ACC112 (cell line): ENCODE measurements around the gene MBOAT7.
"Not testable (repeated sequence)": the region's sequence is repeated elsewhere in the genome, so short reads cannot be mapped to it uniquely, and the experiment has no call there.

ENCODE experiments used
- H2AFZ ChIP-seq: fragments of 200-600 bp; sonication (generic); one replicate; pipeline ENCODE4 v1.6.0; 2017; ENCODE audit warnings: antibody characterized with exemption, low read length; ENCODE audit not compliant: unreplicated experiment
- H3K27ac ChIP-seq: fragments of 200-600 bp; sonication (generic); 2 replicates; pipeline ENCODE4 v1.5.1; 2014; ENCODE audit warnings: low read depth, mild to moderate bottlenecking, antibody characterized with exemption, low read length, moderate library complexity
- H3K27me3 ChIP-seq: fragments of 200-600 bp; sonication (generic); 2 replicates; pipeline ENCODE4 v1.6.1; 2014; ENCODE audit warnings: mild to moderate bottlenecking, antibody characterized with exemption, low read length, moderate library complexity, mixed read lengths; ENCODE audit not compliant: insufficient read depth
- H3K36me3 ChIP-seq: fragments of 200-600 bp; sonication (generic); 2 replicates; pipeline ENCODE4 v1.6.1; 2016; ENCODE audit warnings: mild to moderate bottlenecking, antibody characterized with exemption, low read length, moderate library complexity, mixed read lengths; ENCODE audit not compliant: insufficient read depth
- H3K4me1 ChIP-seq: fragments of 200-600 bp; sonication (generic); one replicate; pipeline ENCODE4 v1.6.1; 2016; ENCODE audit warnings: low read length, mixed read lengths; ENCODE audit not compliant: insufficient read depth, unreplicated experiment, control insufficient read depth
- H3K4me3 ChIP-seq: fragments of 200-600 bp; sonication (generic); 2 replicates; pipeline ENCODE4 v1.5.1; 2014; ENCODE audit warnings: mild to moderate bottlenecking, low read depth, low read length
- H3K79me2 ChIP-seq: fragments of 200-600 bp; sonication (generic); one replicate; pipeline ENCODE4 v1.6.0; 2016; ENCODE audit warnings: low read length; ENCODE audit not compliant: control insufficient read depth, unreplicated experiment, insufficient read depth

The MBOAT7 gene

DNA sequence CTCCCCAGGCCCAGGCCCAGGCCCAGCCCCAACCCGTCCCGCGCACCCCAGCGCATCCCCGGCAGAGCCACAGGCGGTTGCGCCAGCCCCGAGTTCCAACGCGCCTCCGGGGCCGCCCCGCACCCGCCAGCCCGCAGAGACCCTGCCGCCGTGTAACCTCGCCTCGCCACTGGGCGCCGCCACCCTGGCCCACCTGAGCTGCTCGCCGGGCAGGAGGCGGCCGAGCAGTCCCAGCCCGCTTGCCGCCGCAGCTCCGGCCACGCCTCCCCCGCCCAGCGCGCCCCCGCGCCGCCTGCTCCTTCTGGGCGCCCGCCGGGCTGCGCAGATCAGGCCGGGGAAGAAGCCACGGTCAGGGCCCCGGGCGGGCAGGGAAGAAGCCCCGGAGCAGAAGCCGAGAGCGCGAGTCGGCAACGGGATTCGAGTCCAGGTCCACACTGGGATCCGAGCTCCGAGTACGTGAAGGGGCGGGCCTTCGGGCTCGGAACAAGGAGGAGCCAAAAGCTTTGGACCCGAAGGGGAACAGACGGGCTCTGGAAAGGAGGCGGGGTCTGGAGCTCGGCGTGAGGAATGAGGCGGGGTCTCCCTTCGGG lies at the start of gene MBOAT7:
Gene MBOAT7 (minus strand): TSS at position 436 of the 590 bp plus-strand sequence. CDS start 1,072 bp downstream, outside the sequence.
- Histone ChIP-seq H3K4me3 (peak within 1 kb of the TSS; percentile 98), H2AFZ (peak within 1 kb of the TSS; percentile 76), H3K36me3 (no peaks in the 10 kb centered on the region)

GRCh38 chr19:54233941-54234340 lies 44.6 kb upstream of the MBOAT7 start:
- Histone ChIP-seq H3K36me3 (no peaks in the 10 kb centered on the region), H3K27ac (no peak overlapping the region), H3K4me1 (no peaks in the 10 kb centered on the region), H3K27me3 (peaks cover 17% of the 10 kb centered on the region; the same call in 1 of the 2 replicates), H3K79me2 (no peaks in the 10 kb centered on the region), H3K4me3 (no peak overlapping the region), H2AFZ (no peak overlapping the region)

More for the DNA sequence above, at the start of gene MBOAT7:
- Histone ChIP-seq H3K27me3 (no peaks in the 10 kb centered on the region), H3K79me2 (peaks cover 45% of the 10 kb centered on the region), H3K27ac (peak within 1 kb of the TSS; percentile 99), H3K4me1 (peaks cover 8% of the 10 kb centered on the region)

DNA sequence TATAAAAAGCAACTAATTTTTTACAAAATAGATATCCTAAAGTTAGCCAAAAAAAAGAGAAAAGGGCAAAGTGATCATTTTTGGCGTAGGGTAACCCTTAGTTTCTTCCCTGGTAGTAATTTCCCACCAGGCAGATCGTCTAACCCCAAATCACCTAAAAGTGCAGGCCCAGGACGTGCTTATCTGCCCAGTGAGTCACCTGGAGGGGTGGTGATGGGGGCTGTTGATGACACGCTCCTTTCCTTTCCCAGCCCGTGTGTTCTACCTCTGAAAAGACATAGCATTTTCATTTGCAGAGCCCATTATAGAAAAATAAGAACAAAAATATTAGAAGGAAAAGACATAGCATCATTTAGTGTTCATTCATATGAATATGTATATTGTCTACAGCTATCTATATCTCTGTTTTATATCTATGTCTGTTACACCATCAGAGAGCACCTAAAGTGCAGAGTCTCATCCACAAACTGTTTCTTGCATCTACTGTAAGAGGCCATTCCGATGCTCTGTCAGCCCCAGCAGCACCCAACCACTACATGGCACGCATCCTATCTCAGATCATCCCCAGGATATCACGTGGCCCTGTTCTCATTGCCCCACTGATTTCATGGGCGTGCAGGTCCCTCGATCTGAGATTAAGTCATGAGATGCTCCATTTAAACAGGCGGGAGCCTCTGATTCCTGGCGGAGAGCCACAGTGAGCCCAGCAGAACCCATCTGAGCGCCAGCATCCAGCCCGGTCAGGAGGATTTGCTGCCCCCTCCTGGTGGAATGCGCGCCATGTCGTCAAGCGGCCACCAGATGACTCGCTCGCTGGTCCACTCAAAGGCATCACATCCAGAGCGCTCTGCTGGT lies 41.9 kb upstream of the MBOAT7 start:
- Histone ChIP-seq H3K4me1 (no peaks in the 10 kb centered on the region), H3K36me3 (no peaks in the 10 kb centered on the region), H3K4me3 (no peak overlapping the region), H2AFZ (no peak overlapping the region), H3K79me2 (no peaks in the 10 kb centered on the region), H3K27ac (no peak overlapping the region), H3K27me3 (peaks cover 17% of the 10 kb centered on the region; the same call in 1 of the 2 replicates)

DNA sequence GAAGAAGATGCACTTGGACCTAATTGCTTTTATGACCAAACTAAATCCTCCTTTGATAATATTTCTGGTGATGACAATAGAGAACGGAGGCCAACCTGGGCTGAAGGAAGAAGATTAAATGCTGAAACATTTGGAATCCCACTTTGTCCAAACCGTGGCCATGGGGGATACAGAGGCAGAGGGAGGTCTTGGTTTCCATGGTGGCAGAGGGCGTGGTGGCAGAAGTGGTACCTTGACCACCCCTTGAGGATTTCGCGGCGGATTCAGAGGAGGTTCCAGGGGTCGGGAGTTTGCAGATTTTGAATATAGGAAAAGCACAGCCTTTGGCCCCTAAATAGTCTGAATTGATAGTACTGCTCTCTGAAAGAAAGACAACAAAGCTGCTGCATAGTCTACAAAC lies 40.7 kb upstream of the MBOAT7 start:
- no peak overlapping the region for H3K4me3 ChIP-seq
- no peaks in the 10 kb centered on the region for H3K79me2 ChIP-seq
- H3K27ac ChIP-seq: no peak overlapping the region
- no peaks in the 10 kb centered on the region for H3K4me1 ChIP-seq
- H3K36me3 ChIP-seq: no peaks in the 10 kb centered on the region
- peaks cover 9% of the 10 kb centered on the region; the same call in 1 of the 2 replicates for H3K27me3 ChIP-seq
- H2AFZ ChIP-seq: no peak overlapping the region

DNA sequence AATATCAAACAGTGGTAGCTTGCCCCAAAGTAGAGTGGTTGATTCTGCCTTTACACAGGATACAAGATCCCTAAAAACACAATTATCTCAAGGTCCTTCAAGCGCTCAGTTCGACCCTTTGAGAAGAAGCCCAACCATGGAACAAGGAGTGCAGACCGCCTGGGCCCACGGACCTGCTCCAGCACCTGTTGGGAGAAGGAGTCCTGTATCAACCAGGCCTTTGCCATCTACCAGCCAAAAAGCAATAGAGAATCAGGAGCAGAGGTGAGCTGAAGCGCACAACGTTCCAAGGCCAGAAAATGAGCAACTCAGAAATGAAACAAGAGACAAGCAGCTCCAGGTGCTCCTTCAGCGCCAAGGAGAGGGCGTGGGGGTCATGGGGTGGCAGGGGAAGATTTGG lies 39.8 kb upstream of the MBOAT7 start:
- Histone ChIP-seq H3K27ac (no peak overlapping the region), H3K4me1 (no peaks in the 10 kb centered on the region), H2AFZ (no peak overlapping the region), H3K4me3 (no peak overlapping the region), H3K27me3 (peaks cover under 1% of the 10 kb centered on the region; the same call in 1 of the 2 replicates), H3K36me3 (no peaks in the 10 kb centered on the region), H3K79me2 (no peaks in the 10 kb centered on the region)

GRCh38 chr19:54224619-54225018 lies 35.2 kb upstream of the MBOAT7 start:
- H3K4me3 ChIP-seq, H2AFZ ChIP-seq, H3K4me1 ChIP-seq, H3K27me3 ChIP-seq, H3K79me2 ChIP-seq, H3K27ac ChIP-seq, H3K36me3 ChIP-seq: not testable (repeated sequence)

DNA sequence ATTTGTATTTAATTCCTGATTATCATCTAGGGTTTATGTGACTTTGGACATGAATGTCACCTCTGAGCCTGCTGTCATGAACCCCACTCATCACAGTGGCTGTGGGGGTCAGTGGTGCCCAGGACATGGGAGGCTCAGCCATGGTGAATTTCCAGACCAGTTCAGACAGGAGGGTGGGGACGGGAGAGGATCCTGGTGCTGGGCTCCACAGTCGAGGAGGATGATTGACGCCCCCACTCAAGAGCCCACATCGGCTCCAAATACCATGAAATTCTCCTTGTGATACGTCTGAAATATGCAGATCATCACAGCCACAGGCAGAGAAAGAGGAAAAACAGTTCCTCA lies 34.5 kb upstream of the MBOAT7 start:
- not testable (repeated sequence) for H3K27me3 ChIP-seq, H3K4me1 ChIP-seq, H3K27ac ChIP-seq, H3K36me3 ChIP-seq, H3K79me2 ChIP-seq, H3K4me3 ChIP-seq, H2AFZ ChIP-seq

- H3K4me1 ChIP-seq, H3K4me3 ChIP-seq, H3K27me3 ChIP-seq, H3K79me2 ChIP-seq, H3K36me3 ChIP-seq, H2AFZ ChIP-seq, H3K27ac ChIP-seq: not testable (repeated sequence)
These were observed 34.0 kb upstream of the MBOAT7 start for GRCh38 chr19:54223277-54223936.

- not testable (repeated sequence) for H2AFZ ChIP-seq, H3K79me2 ChIP-seq, H3K4me1 ChIP-seq, H3K36me3 ChIP-seq, H3K27me3 ChIP-seq, H3K4me3 ChIP-seq, H3K27ac ChIP-seq
These were observed 33.3 kb upstream of the MBOAT7 start, which contains the start of gene LILRB3 for GRCh38 chr19:54222474-54223276. Gene LILRB3, minus strand, starts transcription at chr19:54223007. Its CDS starts 31 bp downstream, at chr19:54222976.

GRCh38 chr19:54221947-54222346 lies 32.6 kb upstream of the MBOAT7 start:
- not testable (repeated sequence) for H3K27ac ChIP-seq, H2AFZ ChIP-seq, H3K4me1 ChIP-seq, H3K79me2 ChIP-seq, H3K27me3 ChIP-seq, H3K36me3 ChIP-seq, H3K4me3 ChIP-seq
